Testis (tissue), 3 donors: ENCODE measurements around the gene OR5B12. TPM values are rescaled to one million over a fixed set of nuclear protein-coding genes. Genes with fewer than 3 reads are reported as not detected.

ENCODE experiments used
- DNase-seq: peaks from one replicate; pipeline ENCODE4 v3.0.0-alpha.2; 2019
- H3K27ac ChIP-seq, 2 donors: fragments of 200-600 bp; sonication (generic); one replicate each; pipeline ENCODE4 v1.5.1; 2019
- H3K27me3 ChIP-seq: fragments of 200-600 bp; sonication (generic); one replicate; pipeline ENCODE4 v1.5.1; 2019
- H3K36me3 ChIP-seq: fragments of 200-600 bp; sonication (generic); one replicate; pipeline ENCODE4 v1.5.1; 2017; ENCODE audit warnings: low read depth; ENCODE audit errors: missing control alignments
- H3K4me1 ChIP-seq: fragments of 200-600 bp; sonication (generic); one replicate; pipeline ENCODE4 v1.5.1; 2019
- H3K4me3 ChIP-seq, 2 donors: fragments of 200-600 bp; sonication (generic); one replicate each; pipeline ENCODE4 v1.5.1; 2017 to 2019
- H3K9me3 ChIP-seq: fragments of 200-600 bp; sonication (generic); one replicate; pipeline ENCODE4 v1.5.1; 2017
- POLR2A ChIP-seq: fragments of 450-650 bp; IDR thresholded peaks from one replicate; pipeline ENCODE4 v1.6.1; 2017; ENCODE audit warnings: antibody characterized with exemption, mild to moderate bottlenecking, moderate library complexity
- WGBS, 2 donors: methylation state at CpG; one replicate each; pipeline ENCODE4 v1.1.5; 2018; 5-methylcytosine and 5-hydroxymethylcytosine counted together
- intact Hi-C: fragments of 100-400 bp; cut with DNase I; formaldehyde crosslinking; loops from one replicate; pipeline ENCODE4 v1.15.1; 2023; ENCODE audit warnings: low total_unique reads
- polyA plus RNA-seq: library from polyadenylated mRNA; stranded (reverse); fragments of 350-450 nt; fragmentation: Illumina TruSeq; extraction: RNeasy Lipid Tissue Mini Kit (QIAGEN cat#74804); gene quantifications from one replicate; pipeline ENCODE4 v1.2.3, GENCODE V29; 2014; ENCODE audit warnings: low read depth, low replicate concordance; ENCODE audit not compliant: insufficient read depth
- total RNA-seq, 2 donors: library from RNA; depleted of rRNA; stranded (reverse); fragments of >200 nt; gene quantifications; one replicate each; pipeline ENCODE4 v1.2.3, GENCODE V29; 2016
- TF ChIP-seq, protein P1 (sequence below), 3 experiments: fragments of 450-650 bp in 2 of 3; fragments of 200-600 bp in 1 of 3; sonication (generic) in 1 of 3; IDR thresholded peaks; one replicate each; pipeline ENCODE4 v1.5.1; 2016 to 2019; ENCODE audit warnings: antibody characterized with exemption in 3 of 3, mild to moderate bottlenecking in 2 of 3, moderate library complexity in 1 of 3

The OR5B12 gene
- total and polyA plus RNA-seq, 3 donors from 2014 or later: 0.71 TPM; not detected in 2

DNA sequence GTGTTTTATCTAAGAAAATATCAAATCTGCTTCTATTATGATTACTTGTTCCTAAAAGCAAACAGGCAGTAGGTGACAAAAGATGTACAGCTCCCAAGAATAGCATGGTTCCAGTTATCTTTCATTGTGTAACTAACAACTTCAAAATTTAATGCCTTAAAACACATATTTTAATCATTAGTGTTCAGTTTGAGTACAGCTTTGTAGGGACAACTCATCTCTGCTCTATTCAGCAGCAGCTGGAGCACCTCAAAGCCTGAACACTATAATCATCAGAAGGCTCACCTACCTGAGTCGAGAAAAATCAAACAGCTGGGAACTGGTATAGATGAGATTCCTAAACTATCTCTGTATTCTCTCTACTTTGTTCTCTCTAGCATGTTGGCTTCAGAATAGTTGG lies 24.3 kb upstream of the OR5B12 start:
- H3K27ac ChIP-seq: no peak overlapping the region
- no peaks in the 10 kb centered on the region for H3K4me1 ChIP-seq
- WGBS, 2 donors: 81 to 89% methylated on average over 1 of the region's 1 CpG
- H3K36me3 ChIP-seq: no peaks in the 10 kb centered on the region
- intact Hi-C loops: no loop called here
- DNase-seq: no peak
- no peaks in the 10 kb centered on the region for H3K9me3 ChIP-seq
- no peak for TF ChIP-seq POLR2A
- TF ChIP-seq, protein P1, sequence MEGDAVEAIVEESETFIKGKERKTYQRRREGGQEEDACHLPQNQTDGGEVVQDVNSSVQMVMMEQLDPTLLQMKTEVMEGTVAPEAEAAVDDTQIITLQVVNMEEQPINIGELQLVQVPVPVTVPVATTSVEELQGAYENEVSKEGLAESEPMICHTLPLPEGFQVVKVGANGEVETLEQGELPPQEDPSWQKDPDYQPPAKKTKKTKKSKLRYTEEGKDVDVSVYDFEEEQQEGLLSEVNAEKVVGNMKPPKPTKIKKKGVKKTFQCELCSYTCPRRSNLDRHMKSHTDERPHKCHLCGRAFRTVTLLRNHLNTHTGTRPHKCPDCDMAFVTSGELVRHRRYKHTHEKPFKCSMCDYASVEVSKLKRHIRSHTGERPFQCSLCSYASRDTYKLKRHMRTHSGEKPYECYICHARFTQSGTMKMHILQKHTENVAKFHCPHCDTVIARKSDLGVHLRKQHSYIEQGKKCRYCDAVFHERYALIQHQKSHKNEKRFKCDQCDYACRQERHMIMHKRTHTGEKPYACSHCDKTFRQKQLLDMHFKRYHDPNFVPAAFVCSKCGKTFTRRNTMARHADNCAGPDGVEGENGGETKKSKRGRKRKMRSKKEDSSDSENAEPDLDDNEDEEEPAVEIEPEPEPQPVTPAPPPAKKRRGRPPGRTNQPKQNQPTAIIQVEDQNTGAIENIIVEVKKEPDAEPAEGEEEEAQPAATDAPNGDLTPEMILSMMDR (IDR thresholded peaks at IDR 0.05): no peak
- H3K4me3 ChIP-seq: no peak overlapping the region
- no peaks in the 10 kb centered on the region for H3K27me3 ChIP-seq

DNA sequence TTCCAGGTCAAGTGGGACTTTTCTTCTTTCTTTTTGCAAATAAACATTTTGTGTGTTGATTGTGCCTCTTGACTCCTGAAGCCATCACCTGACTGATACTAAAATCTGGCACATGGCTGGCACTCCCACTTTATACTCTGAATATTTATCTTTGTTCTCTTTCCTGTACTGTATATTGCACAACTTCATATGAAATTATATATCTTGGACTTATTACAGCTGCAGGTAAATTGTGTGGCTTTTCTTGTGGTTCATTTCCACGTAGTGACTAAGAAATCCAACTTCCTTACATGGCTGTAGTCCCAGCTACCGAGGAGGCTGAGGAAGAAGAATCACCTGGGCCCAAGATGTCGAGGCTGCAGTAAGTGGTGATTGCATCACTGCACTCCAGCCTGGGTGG lies 23.7 kb upstream of the OR5B12 start:
- Histone ChIP-seq H3K4me3 (no peak overlapping the region), H3K36me3 (no peaks in the 10 kb centered on the region), H3K9me3 (no peaks in the 10 kb centered on the region), H3K4me1 (no peaks in the 10 kb centered on the region), H3K27ac (no peak overlapping the region), H3K27me3 (no peaks in the 10 kb centered on the region)
- no peak for TF ChIP-seq POLR2A
- TF ChIP-seq, protein P1 (IDR thresholded peaks at IDR 0.05): no peak
- 71 to 82% methylated on average over 3 of the region's 3 CpGs for WGBS, 2 donors
- intact Hi-C loops: no loop called here
- no peak for DNase-seq

DNA sequence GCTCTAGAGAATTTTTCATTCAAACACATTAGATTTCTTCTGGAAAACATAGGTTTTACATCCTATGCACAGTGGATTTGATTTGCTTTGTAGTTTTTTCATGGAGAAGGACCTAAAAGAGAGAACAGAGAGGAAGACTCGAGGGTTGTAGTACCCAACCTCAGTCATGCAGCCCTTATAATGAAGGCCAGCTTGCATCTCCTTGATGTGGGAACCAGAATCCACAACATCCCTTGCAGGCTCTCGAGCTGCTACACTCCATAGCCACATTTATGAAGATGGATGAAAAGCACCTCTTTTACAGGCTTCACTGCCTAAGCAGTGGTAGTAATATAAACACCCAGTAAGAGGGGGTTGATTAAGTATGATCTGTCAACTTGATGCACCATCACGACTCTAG lies 9.5 kb upstream of the OR5B12 start:
- WGBS, 2 donors: 68 to 80% methylated on average over 3 of the region's 3 CpGs
- intact Hi-C loops: no loop called here
- Histone ChIP-seq H3K4me1 (no peaks in the 10 kb centered on the region), H3K27me3 (no peaks in the 10 kb centered on the region), H3K9me3 (no peaks in the 10 kb centered on the region), H3K4me3 (no peak overlapping the region), H3K36me3 (no peaks in the 10 kb centered on the region), H3K27ac (no peak overlapping the region)
- DNase-seq: no peak
- TF ChIP-seq POLR2A: no peak
- TF ChIP-seq, protein P1 (IDR thresholded peaks at IDR 0.05): no peak

DNA sequence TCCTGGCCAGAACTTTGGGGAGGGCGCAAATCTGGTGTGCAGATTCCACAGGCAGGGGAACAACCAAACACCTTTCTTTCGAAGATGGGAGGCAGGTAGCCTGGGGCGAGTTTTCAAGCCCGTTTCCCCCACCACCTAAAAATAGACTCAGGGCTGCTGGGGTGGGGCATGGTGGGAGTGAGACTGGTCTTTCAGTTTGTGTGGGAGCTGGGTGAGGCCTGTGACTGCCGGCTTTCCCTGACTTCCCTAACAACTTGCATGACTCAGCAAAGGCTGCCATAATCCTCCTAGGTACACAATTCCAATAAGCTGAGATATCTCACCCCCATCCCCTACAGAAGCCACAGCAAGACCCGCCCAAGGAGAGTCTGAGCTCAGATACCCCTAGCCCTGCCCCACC lies 4.3 kb upstream of the OR5B12 start:
- H3K27me3 ChIP-seq: no peaks in the 10 kb centered on the region
- H3K4me1 ChIP-seq: no peaks in the 10 kb centered on the region
- intact Hi-C loops: no loop called here
- H3K36me3 ChIP-seq: no peaks in the 10 kb centered on the region
- peaks cover 2% of the 10 kb centered on the region for H3K9me3 ChIP-seq
- no peak for DNase-seq
- H3K4me3 ChIP-seq: no peak overlapping the region
- no peak overlapping the region for H3K27ac ChIP-seq
- 89 to 92% methylated on average over 6 of the region's 6 CpGs for WGBS, 2 donors
- TF ChIP-seq, protein P1 (IDR thresholded peaks at IDR 0.05): no peak
- TF ChIP-seq POLR2A: no peak

DNA sequence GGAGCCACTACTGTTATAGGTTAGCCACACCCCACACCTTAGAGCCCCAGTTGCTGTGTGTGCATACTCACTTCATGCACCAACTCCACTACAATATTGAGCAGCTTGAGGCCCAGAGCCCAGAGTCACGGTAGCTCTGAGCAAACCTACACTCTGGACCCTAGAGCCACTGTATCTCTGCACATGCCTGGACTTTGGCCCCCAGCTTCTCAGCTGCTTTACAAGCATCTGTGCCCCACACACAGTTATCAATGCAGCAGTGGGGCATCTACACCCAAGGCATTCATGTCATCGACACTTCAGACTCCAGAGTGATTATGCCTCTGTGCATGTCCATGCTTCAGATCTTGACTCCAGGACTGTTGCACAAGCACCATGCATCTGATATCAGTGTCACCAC lies 2.3 kb upstream of the OR5B12 start:
- H3K4me1 ChIP-seq: no peaks in the 10 kb centered on the region
- DNase-seq: no peak

More for the DNA sequence above, 2.3 kb upstream of the OR5B12 start:
- intact Hi-C loops: no loop called here
- TF ChIP-seq, protein P1 (IDR thresholded peaks at IDR 0.05): no peak
- TF ChIP-seq POLR2A: no peak
- no peaks in the 10 kb centered on the region for H3K27me3 ChIP-seq
- H3K9me3 ChIP-seq: peaks cover 2% of the 10 kb centered on the region
- 94 to 100% methylated on average over 2 of the region's 2 CpGs for WGBS, 2 donors
- no peaks in the 10 kb centered on the region for H3K36me3 ChIP-seq
- no peak overlapping the region for H3K4me3 ChIP-seq
- no peak overlapping the region for H3K27ac ChIP-seq
